Ammon's horn (tissue), 1 donor: ENCODE results near the gene STAB2.
A peak's percentile ranks its signal among the peaks of the same experiment; 100 is the strongest.
"Not testable (repeated sequence)": the region's sequence is repeated elsewhere in the genome, so short reads cannot be mapped to it uniquely, and the experiment has no call there.

ENCODE experiments used
- DNase-seq: peaks from one replicate; pipeline ENCODE4 v3.0.0-alpha.2; 2016; ENCODE audit warnings: low spot score

Gene STAB2

GRCh38 chr12:103653568-103654173 lies 66.6 kb downstream of the STAB2 start:
- not testable (repeated sequence) for DNase-seq

GRCh38 chr12:103654816-103655215 lies 67.7 kb downstream of the STAB2 start:
- no peak for DNase-seq

- DNase-seq, result no peak
Observed at GRCh38 chr12:103656291-103656690, 69.2 kb downstream of the STAB2 start.

GRCh38 chr12:103657331-103657730 lies 70.3 kb downstream of the STAB2 start:
- no peak for DNase-seq

GRCh38 chr12:103664626-103665025 lies 77.6 kb downstream of the STAB2 start:
- no peak for DNase-seq

GRCh38 chr12:103665971-103666370 lies 78.9 kb downstream of the STAB2 start:
- no peak for DNase-seq

- DNase-seq, result no peak
Observed at GRCh38 chr12:103667125-103667524, 80.1 kb downstream of the STAB2 start.

GRCh38 chr12:103668520-103668919 lies 81.4 kb downstream of the STAB2 start:
- no peak for DNase-seq

GRCh38 chr12:103671367-103671766 lies 84.3 kb downstream of the STAB2 start:
- no peak for DNase-seq

- DNase-seq, result no peak
Observed at GRCh38 chr12:103672401-103673119, 85.5 kb downstream of the STAB2 start.

GRCh38 chr12:103673487-103673886 lies 86.4 kb downstream of the STAB2 start:
- DNase-seq, result no peak

GRCh38 chr12:103673891-103674375 lies 86.9 kb downstream of the STAB2 start:
- DNase-seq, result no peak

GRCh38 chr12:103676893-103677292 lies 89.8 kb downstream of the STAB2 start:
- DNase-seq, result no peak

- no peak for DNase-seq
Observed at GRCh38 chr12:103677341-103677740, 90.3 kb downstream of the STAB2 start.

- no peak for DNase-seq
Observed at GRCh38 chr12:103677905-103678304, 90.8 kb downstream of the STAB2 start.

GRCh38 chr12:103679421-103680170 lies 92.5 kb downstream of the STAB2 start:
- no peak for DNase-seq

- DNase-seq, result peak; percentile 6
Observed at GRCh38 chr12:103680591-103681141, 93.6 kb downstream of the STAB2 start.

- DNase-seq, result no peak
Observed at GRCh38 chr12:103686026-103686425, 99.0 kb downstream of the STAB2 start.

GRCh38 chr12:103687253-103687652 lies 100.2 kb downstream of the STAB2 start:
- no peak for DNase-seq

GRCh38 chr12:103688376-103689063 lies 101.4 kb downstream of the STAB2 start:
- no peak for DNase-seq

- no peak for DNase-seq
Observed at GRCh38 chr12:103690426-103690825, 103.4 kb downstream of the STAB2 start.

- no peak for DNase-seq
Observed at GRCh38 chr12:103691063-103691462, 104.0 kb downstream of the STAB2 start.
